H1 (cell line): Measurements from ENCODE around the gene HACD4. TPM values are rescaled to one million over a fixed set of nuclear protein-coding genes. Genes with fewer than 3 reads are reported as not detected.

ENCODE experiments used
- ASH2L ChIP-seq: fragments of 200-600, 300-600 bp; sonication (generic); IDR thresholded peaks from one replicate; pipeline ENCODE4 v1.7.1; 2017; ENCODE audit warnings: low read length
- HDAC2 ChIP-seq, 2 experiments: fragments of 300-600 bp in 1 of 2; sonication (generic) in 1 of 2; IDR thresholded peaks; 2 replicates each; pipeline ENCODE4 v1.6.1; 2011 to 2012; ENCODE audit warnings: low read depth in 2 of 2, low read length in 2 of 2, mild to moderate bottlenecking in 2 of 2, moderate library complexity in 2 of 2, borderline replicate concordance in 1 of 2, inconsistent platforms in 1 of 2
- PHF8 ChIP-seq: fragments of 200-600 bp; sonication (generic); conservative IDR thresholded peaks from 2 replicates; pipeline ENCODE4 v1.7.1; 2012; ENCODE audit warnings: low read depth, mild to moderate bottlenecking, inconsistent platforms, low read length, moderate library complexity
- RFX5 ChIP-seq: IDR thresholded peaks from 2 replicates; pipeline ENCODE4 v1.6.1; 2011; ENCODE audit warnings: low read depth, low read length, improper control_type of control experiment, borderline replicate concordance
- RNF2 ChIP-seq: fragments of 200-900, 300-1000 bp; sonication (generic); IDR thresholded peaks from 2 replicates; pipeline ENCODE4 v1.7.1; 2016; ENCODE audit warnings: borderline replicate concordance, low read depth, mild to moderate bottlenecking, antibody characterized with exemption, low read length; ENCODE audit not compliant: poor library complexity, severe bottlenecking; ENCODE audit errors: missing control alignments
- RXRA ChIP-seq: IDR thresholded peaks from 2 replicates; pipeline ENCODE4 v1.6.1; 2011; ENCODE audit warnings: low read depth, mild to moderate bottlenecking, low read length, moderate library complexity; ENCODE audit not compliant: insufficient read depth
- TAF1 ChIP-seq: IDR thresholded peaks from 2 replicates; pipeline ENCODE4 v1.6.1; 2011; ENCODE audit warnings: mild to moderate bottlenecking, low read depth, low read length
- polyA plus RNA-seq, 7 experiments: library from polyadenylated mRNA; depleted of rRNA in 3 of 7; stranded (reverse) in 5 of 7; unstranded in 2 of 7; fragments of >200 nt in 5 of 7; fragments of 200-250 nt in 2 of 7; gene quantifications; 1 replicate in 5 of 7; 2 replicates in 1 of 7; 4 replicates in 1 of 7; pipeline versions ENCODE4 v1.2.1 to v1.2.3, GENCODE V29; 2011 to 2013; ENCODE audit warnings: missing spikeins in 2 of 7, mixed read lengths in 2 of 7
- total RNA-seq: library from RNA; stranded (reverse); fragmentation: NEBNext Ultra II Directional; extraction: Animal tissue kit (Norgen Biotek cat#: 25700); gene quantifications from 2 replicates; pipeline ENCODE4 v1.2.1, GENCODE V29; 2021
- TF ChIP-seq, protein P1 (sequence below): fragments of 300-600 bp; sonication (generic); IDR thresholded peaks from 2 replicates; pipeline ENCODE4 v1.7.1; 2012; ENCODE audit warnings: low read length, moderate library complexity, mild to moderate bottlenecking, inconsistent platforms; ENCODE audit not compliant: insufficient replicate concordance

HACD4 gene
- total and polyA plus RNA-seq, 2 of the 8 experiments (the other 6 are each of a cell fraction or from before 2014, with no cell fraction given), result 0.65 to 0.86 TPM

- TF ChIP-seq, protein P1, sequence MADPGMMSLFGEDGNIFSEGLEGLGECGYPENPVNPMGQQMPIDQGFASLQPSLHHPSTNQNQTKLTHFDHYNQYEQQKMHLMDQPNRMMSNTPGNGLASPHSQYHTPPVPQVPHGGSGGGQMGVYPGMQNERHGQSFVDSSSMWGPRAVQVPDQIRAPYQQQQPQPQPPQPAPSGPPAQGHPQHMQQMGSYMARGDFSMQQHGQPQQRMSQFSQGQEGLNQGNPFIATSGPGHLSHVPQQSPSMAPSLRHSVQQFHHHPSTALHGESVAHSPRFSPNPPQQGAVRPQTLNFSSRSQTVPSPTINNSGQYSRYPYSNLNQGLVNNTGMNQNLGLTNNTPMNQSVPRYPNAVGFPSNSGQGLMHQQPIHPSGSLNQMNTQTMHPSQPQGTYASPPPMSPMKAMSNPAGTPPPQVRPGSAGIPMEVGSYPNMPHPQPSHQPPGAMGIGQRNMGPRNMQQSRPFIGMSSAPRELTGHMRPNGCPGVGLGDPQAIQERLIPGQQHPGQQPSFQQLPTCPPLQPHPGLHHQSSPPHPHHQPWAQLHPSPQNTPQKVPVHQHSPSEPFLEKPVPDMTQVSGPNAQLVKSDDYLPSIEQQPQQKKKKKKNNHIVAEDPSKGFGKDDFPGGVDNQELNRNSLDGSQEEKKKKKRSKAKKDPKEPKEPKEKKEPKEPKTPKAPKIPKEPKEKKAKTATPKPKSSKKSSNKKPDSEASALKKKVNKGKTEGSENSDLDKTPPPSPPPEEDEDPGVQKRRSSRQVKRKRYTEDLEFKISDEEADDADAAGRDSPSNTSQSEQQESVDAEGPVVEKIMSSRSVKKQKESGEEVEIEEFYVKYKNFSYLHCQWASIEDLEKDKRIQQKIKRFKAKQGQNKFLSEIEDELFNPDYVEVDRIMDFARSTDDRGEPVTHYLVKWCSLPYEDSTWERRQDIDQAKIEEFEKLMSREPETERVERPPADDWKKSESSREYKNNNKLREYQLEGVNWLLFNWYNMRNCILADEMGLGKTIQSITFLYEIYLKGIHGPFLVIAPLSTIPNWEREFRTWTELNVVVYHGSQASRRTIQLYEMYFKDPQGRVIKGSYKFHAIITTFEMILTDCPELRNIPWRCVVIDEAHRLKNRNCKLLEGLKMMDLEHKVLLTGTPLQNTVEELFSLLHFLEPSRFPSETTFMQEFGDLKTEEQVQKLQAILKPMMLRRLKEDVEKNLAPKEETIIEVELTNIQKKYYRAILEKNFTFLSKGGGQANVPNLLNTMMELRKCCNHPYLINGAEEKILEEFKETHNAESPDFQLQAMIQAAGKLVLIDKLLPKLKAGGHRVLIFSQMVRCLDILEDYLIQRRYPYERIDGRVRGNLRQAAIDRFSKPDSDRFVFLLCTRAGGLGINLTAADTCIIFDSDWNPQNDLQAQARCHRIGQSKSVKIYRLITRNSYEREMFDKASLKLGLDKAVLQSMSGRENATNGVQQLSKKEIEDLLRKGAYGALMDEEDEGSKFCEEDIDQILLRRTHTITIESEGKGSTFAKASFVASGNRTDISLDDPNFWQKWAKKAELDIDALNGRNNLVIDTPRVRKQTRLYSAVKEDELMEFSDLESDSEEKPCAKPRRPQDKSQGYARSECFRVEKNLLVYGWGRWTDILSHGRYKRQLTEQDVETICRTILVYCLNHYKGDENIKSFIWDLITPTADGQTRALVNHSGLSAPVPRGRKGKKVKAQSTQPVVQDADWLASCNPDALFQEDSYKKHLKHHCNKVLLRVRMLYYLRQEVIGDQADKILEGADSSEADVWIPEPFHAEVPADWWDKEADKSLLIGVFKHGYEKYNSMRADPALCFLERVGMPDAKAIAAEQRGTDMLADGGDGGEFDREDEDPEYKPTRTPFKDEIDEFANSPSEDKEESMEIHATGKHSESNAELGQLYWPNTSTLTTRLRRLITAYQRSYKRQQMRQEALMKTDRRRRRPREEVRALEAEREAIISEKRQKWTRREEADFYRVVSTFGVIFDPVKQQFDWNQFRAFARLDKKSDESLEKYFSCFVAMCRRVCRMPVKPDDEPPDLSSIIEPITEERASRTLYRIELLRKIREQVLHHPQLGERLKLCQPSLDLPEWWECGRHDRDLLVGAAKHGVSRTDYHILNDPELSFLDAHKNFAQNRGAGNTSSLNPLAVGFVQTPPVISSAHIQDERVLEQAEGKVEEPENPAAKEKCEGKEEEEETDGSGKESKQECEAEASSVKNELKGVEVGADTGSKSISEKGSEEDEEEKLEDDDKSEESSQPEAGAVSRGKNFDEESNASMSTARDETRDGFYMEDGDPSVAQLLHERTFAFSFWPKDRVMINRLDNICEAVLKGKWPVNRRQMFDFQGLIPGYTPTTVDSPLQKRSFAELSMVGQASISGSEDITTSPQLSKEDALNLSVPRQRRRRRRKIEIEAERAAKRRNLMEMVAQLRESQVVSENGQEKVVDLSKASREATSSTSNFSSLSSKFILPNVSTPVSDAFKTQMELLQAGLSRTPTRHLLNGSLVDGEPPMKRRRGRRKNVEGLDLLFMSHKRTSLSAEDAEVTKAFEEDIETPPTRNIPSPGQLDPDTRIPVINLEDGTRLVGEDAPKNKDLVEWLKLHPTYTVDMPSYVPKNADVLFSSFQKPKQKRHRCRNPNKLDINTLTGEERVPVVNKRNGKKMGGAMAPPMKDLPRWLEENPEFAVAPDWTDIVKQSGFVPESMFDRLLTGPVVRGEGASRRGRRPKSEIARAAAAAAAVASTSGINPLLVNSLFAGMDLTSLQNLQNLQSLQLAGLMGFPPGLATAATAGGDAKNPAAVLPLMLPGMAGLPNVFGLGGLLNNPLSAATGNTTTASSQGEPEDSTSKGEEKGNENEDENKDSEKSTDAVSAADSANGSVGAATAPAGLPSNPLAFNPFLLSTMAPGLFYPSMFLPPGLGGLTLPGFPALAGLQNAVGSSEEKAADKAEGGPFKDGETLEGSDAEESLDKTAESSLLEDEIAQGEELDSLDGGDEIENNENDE, result no peak
- TF ChIP-seq HDAC2 (IDR thresholded peaks at IDR 0.05; ENCODE audit: borderline replicate concordance in 1 of 2, low read depth in 2 of 2, low read length in 2 of 2), result peak; percentile 31 to 75; a peak in 1 of 4 replicates
- TF ChIP-seq RXRA, result no peak
- peak; percentile 54 for TF ChIP-seq ASH2L
- TF ChIP-seq TAF1, result 0 out of 2 replicates have a peak, but pooled peaks have one; percentile 12
- TF ChIP-seq RNF2, result no peak
- TF ChIP-seq RFX5, result no peak
- TF ChIP-seq PHF8, result 0 out of 2 replicates have a peak, but pooled peaks have one; percentile 31
Measured at GRCh38 chr9:21031091-21031807, at the start of gene HACD4 (continued).
